ENCODE measurements around the gene PCNT. TPM values are rescaled to one million over a fixed set of nuclear protein-coding genes. Genes with fewer than 3 reads are reported as not detected.

Gene PCNT
- total and polyA plus RNA-seq, 10 of the 15 experiments (the other 5 are each of a cell fraction or from before 2014, with no cell fraction given), result 2.9 to 39.6 (median 20.5) TPM

DNA sequence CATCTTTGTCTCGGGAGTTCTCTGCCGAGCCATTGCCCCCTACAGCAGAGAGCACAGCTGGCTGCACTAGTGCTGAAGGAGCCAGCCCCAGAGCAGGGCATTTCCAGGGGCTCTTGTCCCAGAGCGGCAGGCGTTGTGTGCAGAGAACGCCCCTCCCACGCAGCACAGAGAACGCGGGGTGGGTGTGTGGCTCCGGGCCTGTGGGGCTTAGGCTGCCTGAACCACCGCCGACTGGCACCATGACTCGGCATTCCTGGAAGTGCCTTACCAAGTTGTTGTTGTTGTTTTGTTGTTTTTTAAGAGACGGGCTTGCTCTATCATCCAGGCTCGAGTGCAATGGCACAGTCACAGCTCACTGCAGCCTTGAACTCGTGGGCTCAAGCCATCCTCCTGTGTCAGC is 119.0 kb downstream of the PCNT start (continued):
- no peak for TF ChIP-seq ZBTB11 (CRISPR knock-in tag; IDR thresholded peaks at IDR 0.05)

- H3K9ac ChIP-seq (ENCODE audit: control insufficient read depth, insufficient read depth, low read length), result no peak overlapping the region
- H2AFZ ChIP-seq (ENCODE audit: control insufficient read depth, low read depth, low read length), result no peak overlapping the region
- DNase-seq (ENCODE audit: low read depth, low spot score) (no peak), ATAC-seq (no peak), FAIRE-seq (no peak)
- no peak overlapping the region for H3K4me3 ChIP-seq
- H3K27me3 ChIP-seq (replicated peaks in 1 of 2; ENCODE audit: control insufficient read depth in 2 of 2, insufficient read depth in 2 of 2, low read length in 1 of 2), result no peaks in the 10 kb centered on the region
- no peaks in the 10 kb centered on the region for H4K20me1 ChIP-seq (ENCODE audit: control insufficient read depth, insufficient read depth)
- H3K79me2 ChIP-seq (ENCODE audit: control insufficient read depth, insufficient read depth, low read length), result no peaks in the 10 kb centered on the region
- TF ChIP-seq SPI1 (IDR thresholded peaks at IDR 0.05; ENCODE audit: borderline replicate concordance, insufficient read depth, low read depth, low read length) (no peak), JUNB (IDR thresholded peaks at IDR 0.05) (no peak), WRNIP1 (IDR thresholded peaks at IDR 0.05; ENCODE audit: borderline replicate concordance, low read depth, low read length) (no peak)
- no peaks in the 10 kb centered on the region for H3K4me1 ChIP-seq (ENCODE audit: control insufficient read depth, insufficient read depth, low read length)
- no peak overlapping the region for H3K27ac ChIP-seq (ENCODE audit: control insufficient read depth, insufficient read depth)
- ChIA-PET POLR2A (no interaction called here), RAD21 (ENCODE audit: unreplicated experiment) (no interaction called here), SMC1A (ENCODE audit: uncharacterized antibody, unreplicated experiment) (no interaction called here), CTCF (no interaction called here)
- intact Hi-C loops (cut with micrococcal nuclease; ENCODE audit: unreplicated experiment), result no loop called here
- no peaks in the 10 kb centered on the region; the same call in 2 of the 3 replicates for H3K9me3 ChIP-seq (replicated peaks; ENCODE audit: control insufficient read depth, insufficient read depth, low read length)
- peaks cover 17 to 19% of the 10 kb centered on the region in 2 experiments; a peak in 3 of 4 replicates for H3K36me3 ChIP-seq (ENCODE audit: control insufficient read depth in 2 of 2, insufficient read depth in 2 of 2, low read length in 1 of 2)
- no peak overlapping the region for H3K4me2 ChIP-seq (ENCODE audit: control insufficient read depth, insufficient read depth)
- in situ Hi-C loops (cut with MboI), result no loop called here
- BruUV-seq (replicated peaks), result no TSS peak
- WGBS (ENCODE audit: insufficient coverage, insufficient replicate concordance, low lambda C conversion rate, missing lambda C conversion rate), result 98% methylated on average over 8 of the region's 8 CpGs
Measured at GRCh38 chr21:46443910-46444309, 120.0 kb downstream of the PCNT start.
